HG03108 (cell line): ENCODE data around the gene SMURF1.

Experiments used
- ATAC-seq: cut with Tn5 transposase; IDR thresholded peaks from one replicate; pipeline ENCODE4 v1.9.1; 2021; ENCODE audit warnings: moderate library complexity; ENCODE audit not compliant: unreplicated experiment

SMURF1 gene

DNA sequence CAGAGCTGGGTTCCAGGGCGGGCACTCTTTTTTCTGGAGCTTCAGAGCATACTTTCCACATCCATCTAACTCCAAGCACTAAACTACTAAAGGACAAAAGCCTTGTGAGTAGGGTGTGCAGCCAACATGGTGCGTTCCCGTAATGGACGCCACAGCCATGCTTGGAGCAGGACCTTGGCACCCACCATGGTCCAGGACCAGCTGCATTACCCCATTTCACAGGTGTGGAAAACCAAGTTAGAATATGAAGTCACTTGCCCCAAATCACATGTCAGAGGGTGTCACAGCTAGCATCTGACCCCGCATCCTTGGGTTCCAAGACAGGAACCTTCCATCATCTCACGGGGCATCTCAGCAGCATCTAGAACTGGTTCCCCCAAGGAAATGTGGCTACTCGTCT, 112.4 kb downstream of the SMURF1 start:
- no peak for ATAC-seq

GRCh38 chr7:99030951-99031350, 113.0 kb downstream of the SMURF1 start:
- no peak for ATAC-seq

DNA sequence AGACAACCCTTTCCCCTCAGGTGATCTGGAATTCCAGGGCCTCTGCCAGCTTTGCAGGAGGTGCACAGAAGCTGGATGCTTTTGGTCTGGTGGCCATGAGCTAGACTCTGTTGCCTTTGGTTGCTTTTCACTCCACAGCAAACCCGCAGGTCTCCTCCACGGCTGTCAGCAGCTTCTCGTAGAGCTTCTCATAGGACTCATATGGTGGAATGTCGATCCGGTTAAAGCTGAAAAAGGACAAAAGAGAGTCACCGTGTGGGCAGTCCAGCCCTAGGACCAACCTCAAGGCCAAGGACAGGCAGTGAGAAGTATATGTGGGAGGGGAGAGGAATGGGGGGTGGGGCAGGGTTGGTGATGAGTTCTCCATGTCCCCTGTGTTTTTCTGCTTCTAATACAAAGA, 113.5 kb downstream of the SMURF1 start:
- ATAC-seq = no peak

GRCh38 chr7:99029466-99030435, 114.2 kb downstream of the SMURF1 start:
- no peak for ATAC-seq

DNA sequence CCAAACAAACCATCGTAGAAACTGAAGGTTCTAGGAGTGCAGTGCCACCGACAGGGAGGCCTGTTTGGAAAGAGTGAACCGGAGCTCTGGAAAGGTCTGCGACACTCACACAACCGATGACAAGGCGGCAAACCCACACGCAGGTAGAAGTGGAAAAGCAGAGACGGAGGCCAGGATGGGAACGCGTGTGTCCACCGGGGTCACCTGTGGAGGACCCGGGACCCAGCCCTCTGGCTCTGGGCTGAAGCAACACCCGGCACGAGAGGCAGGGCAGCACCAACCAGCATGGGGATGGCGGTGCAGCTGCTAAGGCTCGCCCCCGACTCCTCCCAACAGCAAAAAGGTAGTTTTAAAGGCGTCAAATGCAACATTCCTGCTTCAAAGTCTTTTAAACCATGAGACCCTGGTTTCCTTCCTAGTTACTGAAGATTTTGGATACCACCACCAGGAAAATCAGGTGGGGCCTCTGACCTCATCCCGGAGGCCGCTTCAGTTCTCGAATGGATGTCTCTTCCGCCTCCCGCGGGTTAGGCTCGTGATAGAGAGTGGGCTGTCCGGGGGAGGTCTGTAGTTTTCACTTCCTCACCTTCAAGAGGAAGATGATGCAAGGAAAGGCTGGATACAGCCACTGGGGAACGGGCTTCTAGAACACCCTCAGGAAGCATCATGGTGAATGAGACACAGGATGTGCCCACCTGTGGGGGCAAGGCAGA, 115.5 kb downstream of the SMURF1 start:
- no peak for ATAC-seq

DNA sequence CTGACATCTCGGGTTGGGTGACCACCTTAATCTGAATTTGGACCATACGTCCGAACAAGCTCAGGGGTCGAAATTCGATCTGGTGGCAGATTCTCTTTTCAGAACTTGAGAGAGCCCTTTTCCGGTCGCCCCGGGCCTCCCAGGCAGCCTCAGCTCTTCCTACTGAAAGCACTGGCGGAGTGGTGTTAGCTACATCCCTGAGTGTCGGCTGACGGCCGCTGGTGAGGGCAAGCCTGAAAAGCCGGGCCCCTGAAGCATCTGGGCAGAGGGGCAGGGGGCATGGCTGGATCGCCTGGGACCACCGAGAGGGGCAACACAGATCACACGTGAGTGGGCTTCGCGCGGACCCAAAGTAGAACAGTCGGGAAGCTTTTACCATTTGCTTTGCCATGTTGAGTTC, 116.1 kb downstream of the SMURF1 start:
- ATAC-seq = no peak

DNA sequence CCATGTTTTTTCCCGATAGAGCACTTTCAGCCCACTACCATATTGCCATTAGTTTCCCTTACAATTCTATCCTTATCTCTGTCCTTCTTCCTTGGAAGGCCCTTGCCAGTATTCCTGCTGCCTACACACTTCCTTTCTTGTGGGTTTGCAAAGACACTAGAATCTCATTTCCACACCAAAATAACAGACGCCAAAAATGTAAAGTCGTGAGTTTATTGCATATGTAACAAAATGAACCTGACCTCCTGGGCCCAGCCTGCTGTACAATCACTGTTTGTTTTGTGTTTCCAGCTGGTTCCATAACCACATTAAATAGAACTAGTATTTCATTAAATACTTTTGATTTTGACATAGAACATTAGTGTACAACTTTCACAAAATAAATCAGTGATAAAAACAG, 116.7 kb downstream of the SMURF1 start:
- no peak for ATAC-seq

- no peak for ATAC-seq
Measured at GRCh38 chr7:99024066-99024465, 119.8 kb downstream of the SMURF1 start.

DNA sequence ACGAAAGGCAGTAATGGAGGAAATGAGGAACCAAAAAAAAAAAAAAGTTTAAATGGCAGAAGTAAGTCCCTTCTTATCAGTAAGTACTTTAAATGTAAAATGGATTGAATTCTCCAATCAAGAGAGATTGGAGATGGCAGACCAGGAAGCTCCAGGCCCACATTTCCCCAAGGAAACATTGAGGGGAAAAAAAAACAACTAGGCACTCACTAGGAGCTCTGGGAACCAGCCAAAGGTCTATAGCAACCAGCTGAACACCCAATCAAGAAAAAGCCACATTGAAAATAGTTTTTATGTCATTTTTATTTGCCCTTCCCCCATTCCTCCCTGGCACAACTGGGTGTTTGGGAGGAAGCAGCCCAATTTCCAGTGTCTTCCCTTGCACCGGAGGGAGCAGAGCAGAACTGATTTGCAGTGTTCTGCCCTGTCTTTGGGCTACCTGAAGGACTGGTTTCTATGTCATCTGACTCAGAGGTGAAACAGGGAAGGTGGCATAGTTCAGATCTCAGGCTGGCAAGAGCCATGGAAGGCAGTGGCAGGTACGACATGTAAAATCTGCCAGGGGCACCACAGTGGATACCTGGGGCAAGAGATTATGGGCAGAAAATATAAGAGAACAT, 121.9 kb downstream of the SMURF1 start:
- no peak for ATAC-seq

DNA sequence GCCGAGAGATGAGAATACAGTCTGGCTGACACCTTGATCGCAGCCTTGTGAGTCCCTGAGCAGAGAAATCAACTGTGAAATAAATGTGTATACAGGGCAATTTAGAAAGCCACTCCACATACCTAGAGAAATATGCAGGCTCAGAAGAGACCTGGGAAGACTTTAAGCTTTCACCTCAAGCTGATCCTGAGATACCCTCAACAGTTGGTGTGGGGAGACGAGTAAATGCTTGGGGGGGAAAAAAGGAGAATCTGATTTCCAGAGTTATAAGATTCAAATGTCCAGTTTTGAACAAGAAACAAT, 123.5 kb downstream of the SMURF1 start:
- ATAC-seq = no peak

- no peak for ATAC-seq
Measured at GRCh38 chr7:99019523-99020412, 124.1 kb downstream of the SMURF1 start.

GRCh38 chr7:99016196-99016595, 127.7 kb downstream of the SMURF1 start:
- ATAC-seq = no peak

DNA sequence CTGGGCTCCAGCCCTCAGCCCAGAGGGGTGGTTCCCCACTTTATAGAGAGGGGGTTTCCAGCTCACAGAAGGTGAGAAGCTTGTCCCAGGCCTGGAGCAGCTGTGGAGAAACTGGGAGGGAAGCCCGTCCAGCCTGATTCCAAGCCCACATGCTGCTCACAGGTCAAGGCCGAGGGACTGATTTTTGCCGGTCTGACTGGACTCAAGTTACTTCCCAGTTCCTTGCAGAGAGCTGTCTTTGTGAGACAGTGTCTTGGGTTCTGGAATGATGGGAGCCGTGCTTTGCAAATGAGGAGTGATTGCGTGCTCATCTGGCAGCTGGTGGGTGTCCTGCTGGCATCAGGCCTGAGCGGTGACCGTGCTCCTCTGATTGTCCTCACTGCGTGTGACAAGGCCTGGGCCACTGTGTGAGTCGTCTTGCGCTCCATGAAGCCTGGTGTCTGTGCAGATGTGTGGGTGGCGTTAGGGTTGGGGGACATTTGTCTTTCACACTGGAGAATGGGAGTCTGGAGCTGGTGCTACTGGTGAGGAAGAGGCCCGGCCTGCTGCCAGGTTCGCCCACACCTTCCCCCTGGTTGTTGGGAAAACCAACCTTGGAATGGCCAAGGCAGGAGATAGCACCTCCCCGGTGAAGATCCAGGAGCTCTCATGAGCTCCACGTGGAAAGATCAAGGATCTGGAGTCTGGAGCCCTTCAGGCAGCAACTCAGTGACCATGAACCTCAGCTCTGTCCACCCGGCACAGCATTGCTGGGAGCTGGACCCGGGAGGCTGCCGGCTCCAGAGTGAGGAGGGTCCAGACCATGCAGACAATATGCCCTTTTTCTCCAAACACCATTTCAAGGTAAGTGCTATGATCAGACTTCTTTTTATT, 129.6 kb downstream of the SMURF1 start:
- ATAC-seq = no peak

GRCh38 chr7:99013266-99014112, 130.4 kb downstream of the SMURF1 start:
- no peak for ATAC-seq

DNA sequence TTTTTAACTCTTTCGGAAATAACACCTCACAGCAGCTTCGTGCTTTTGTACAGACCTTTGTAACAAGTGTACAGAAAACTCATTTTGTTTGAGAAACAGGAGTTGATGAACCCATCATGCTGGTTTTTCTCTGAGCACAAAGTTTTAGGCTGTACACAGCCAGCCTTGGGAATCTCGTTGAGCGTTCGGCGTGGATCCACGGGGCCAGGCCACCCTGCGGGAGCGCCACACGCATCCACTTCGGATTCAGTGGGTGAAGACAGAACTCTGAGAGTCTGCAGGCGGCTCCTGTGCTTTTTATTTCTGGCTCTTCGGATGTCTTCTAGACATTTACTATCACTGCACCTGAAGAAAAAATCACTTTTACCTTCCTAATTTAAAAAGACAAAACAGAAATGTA, 131.2 kb downstream of the SMURF1 start:
- ATAC-seq = no peak

- ATAC-seq = no peak
Measured at GRCh38 chr7:99011706-99012404, 132.1 kb downstream of the SMURF1 start.

GRCh38 chr7:99011341-99011705, 132.6 kb downstream of the SMURF1 start:
- no peak for ATAC-seq

DNA sequence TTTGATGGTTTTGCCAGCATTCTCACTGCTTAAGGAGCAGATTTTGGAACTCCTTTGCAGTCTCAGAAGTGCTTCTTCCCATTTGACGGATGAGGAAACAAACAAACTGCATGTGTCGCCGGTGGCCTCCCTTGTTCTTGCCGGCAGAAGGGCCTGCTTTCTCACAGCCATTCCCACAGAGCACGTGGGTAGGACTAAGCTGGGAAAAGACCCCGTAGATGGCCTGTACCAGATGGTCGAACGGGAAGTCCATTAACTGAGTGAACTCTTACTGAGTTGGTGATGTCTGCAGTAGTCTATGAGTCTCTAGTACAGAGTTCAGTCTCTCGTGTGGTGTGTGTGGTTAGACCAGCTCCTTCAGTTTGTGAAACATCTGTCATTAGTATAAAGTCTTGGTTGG, 133.6 kb downstream of the SMURF1 start:
- ATAC-seq = no peak
